Stomach (tissue), 4 donors: ENCODE data around the gene NDUFA9.

ENCODE experiments used
- POLR2A ChIP-seq, 4 donors: fragments of 450-650 bp; IDR thresholded peaks; one replicate each; pipeline ENCODE4 v1.6.1; 2016; ENCODE audit warnings: antibody characterized with exemption in 4 of 4, control low read depth in 2 of 4, mild to moderate bottlenecking in 1 of 4, moderate library complexity in 1 of 4
- TF ChIP-seq, protein P1 (sequence below), 7 experiments: fragments of 450-650 bp in 4 of 7; fragments of 200-600 bp in 3 of 7; sonication (generic) in 3 of 7; IDR thresholded peaks; one replicate each; pipeline ENCODE4 v1.5.1; 2016 to 2019; ENCODE audit warnings: antibody characterized with exemption in 7 of 7, control low read depth in 2 of 7, mild to moderate bottlenecking in 1 of 7

DNA sequence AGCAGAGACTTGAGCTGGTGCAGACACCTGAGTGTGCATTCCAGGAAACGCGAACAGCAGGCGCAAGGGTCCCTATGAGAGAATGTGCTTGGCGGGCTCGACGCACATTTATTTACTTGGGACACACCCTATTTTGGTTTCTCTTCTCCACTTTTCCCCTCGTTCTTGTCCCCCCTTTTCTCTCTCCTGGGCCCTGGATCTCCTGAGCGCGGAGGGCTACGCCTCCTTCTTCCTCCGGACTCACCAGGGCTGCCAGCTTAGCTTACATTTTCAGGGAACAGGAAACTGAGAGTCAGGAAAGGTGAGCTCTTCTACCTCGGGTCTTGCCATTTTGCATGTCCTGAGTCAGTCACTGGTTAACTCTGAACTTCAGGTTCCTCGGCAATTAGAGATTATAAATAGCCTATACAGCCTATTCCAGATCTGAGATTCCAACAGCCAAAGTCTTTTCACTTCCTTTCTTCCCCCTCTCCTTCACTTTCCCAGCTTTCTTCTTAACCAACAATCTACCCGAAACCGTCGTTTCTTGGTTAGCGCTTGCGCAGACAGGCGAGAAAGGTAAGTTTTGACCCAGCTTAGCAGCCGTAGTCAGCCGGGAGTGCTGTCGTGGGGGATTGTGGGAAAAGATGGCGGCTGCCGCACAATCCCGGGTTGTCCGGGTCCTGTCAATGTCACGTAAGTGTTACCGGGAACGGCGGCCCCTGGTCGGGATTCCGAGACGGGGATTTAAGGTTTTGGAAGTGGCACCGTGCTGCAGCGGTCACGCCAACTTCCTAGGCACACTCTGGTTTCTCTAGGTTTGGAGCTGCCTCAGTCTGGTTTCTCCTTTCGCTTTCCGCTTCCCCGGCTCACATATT lies at the start of gene NDUFA9, which contains the start of gene AKAP3:
- TF ChIP-seq, protein P1, sequence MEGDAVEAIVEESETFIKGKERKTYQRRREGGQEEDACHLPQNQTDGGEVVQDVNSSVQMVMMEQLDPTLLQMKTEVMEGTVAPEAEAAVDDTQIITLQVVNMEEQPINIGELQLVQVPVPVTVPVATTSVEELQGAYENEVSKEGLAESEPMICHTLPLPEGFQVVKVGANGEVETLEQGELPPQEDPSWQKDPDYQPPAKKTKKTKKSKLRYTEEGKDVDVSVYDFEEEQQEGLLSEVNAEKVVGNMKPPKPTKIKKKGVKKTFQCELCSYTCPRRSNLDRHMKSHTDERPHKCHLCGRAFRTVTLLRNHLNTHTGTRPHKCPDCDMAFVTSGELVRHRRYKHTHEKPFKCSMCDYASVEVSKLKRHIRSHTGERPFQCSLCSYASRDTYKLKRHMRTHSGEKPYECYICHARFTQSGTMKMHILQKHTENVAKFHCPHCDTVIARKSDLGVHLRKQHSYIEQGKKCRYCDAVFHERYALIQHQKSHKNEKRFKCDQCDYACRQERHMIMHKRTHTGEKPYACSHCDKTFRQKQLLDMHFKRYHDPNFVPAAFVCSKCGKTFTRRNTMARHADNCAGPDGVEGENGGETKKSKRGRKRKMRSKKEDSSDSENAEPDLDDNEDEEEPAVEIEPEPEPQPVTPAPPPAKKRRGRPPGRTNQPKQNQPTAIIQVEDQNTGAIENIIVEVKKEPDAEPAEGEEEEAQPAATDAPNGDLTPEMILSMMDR (IDR thresholded peaks at IDR 0.05) = peak in 1 of 7 experiments; percentile 20
- no peak for TF ChIP-seq POLR2A (IDR thresholded peaks at IDR 0.05)
